GM23338 (cell line): Measurements from ENCODE around the gene DOCK1. TPM values are rescaled to one million over a fixed set of nuclear protein-coding genes. Genes with fewer than 3 reads are reported as not detected.

Experiments
- ATAC-seq: fragments of 200-7000 bp; cut with Tn5 transposase; 3 replicates; pipeline ENCODE4 v1.9.1; 2020
- DNase-seq: peaks from one replicate; pipeline ENCODE4 v3.0.0-alpha.2; 2015; ENCODE audit warnings: low spot score
- H2AFZ ChIP-seq: fragments of 200-600 bp; sonication (generic); 2 replicates; pipeline ENCODE4 v1.8.0; 2016; ENCODE audit warnings: antibody characterized with exemption, mild to moderate bottlenecking, moderate library complexity
- H3F3A ChIP-seq: fragments of 200-600 bp; sonication (generic); replicated peaks from 2 replicates; pipeline ENCODE4 v1.8.0; 2017; ENCODE audit warnings: antibody characterized with exemption, mixed run types, low read depth
- H3K27ac ChIP-seq: fragments of 200-600 bp; sonication (generic); 2 replicates; pipeline ENCODE4 v1.6.1; 2016; ENCODE audit warnings: low read depth
- H3K27me3 ChIP-seq: fragments of 200-600 bp; sonication (generic); 2 replicates; pipeline ENCODE4 v1.8.0; 2016; ENCODE audit warnings: mild to moderate bottlenecking, mixed run types, moderate library complexity; ENCODE audit not compliant: insufficient read depth
- H3K36me3 ChIP-seq: fragments of 200-600 bp; sonication (generic); 2 replicates; pipeline ENCODE4 v1.8.0; 2016; ENCODE audit warnings: mild to moderate bottlenecking; ENCODE audit not compliant: insufficient read depth
- H3K4me1 ChIP-seq: fragments of 200-600 bp; sonication (generic); 2 replicates; pipeline ENCODE4 v1.8.0; 2016; ENCODE audit warnings: mild to moderate bottlenecking, moderate library complexity; ENCODE audit not compliant: insufficient read depth
- H3K4me2 ChIP-seq: fragments of 200-600 bp; sonication (generic); 2 replicates; pipeline ENCODE4 v1.7.1; 2017; ENCODE audit warnings: mixed run types
- H3K4me3 ChIP-seq: fragments of 200-600 bp; sonication (generic); 2 replicates; pipeline ENCODE4 v1.6.1; 2016; ENCODE audit warnings: mixed run types
- H3K79me2 ChIP-seq: fragments of 200-600 bp; sonication (generic); replicated peaks from 2 replicates; pipeline ENCODE4 v1.8.0; 2017; ENCODE audit warnings: mild to moderate bottlenecking; ENCODE audit not compliant: insufficient read depth
- H3K9me2 ChIP-seq: fragments of 200-600 bp; sonication (generic); 2 replicates; pipeline ENCODE4 v1.8.0; 2017; ENCODE audit not compliant: insufficient read depth
- H4K20me1 ChIP-seq: fragments of 200-600 bp; sonication (generic); replicated peaks from 2 replicates; pipeline ENCODE4 v1.8.0; 2017; ENCODE audit warnings: mild to moderate bottlenecking; ENCODE audit not compliant: insufficient read depth
- H3K27ac Mint-ChIP-seq: 2 replicates; pipeline ENCODE4 v1.8.0; 2020; ENCODE audit warnings: inconsistent platforms, mild to moderate bottlenecking, moderate library complexity, mixed read lengths
- H3K27me3 Mint-ChIP-seq: 3 replicates; pipeline ENCODE4 v1.8.0; 2022; ENCODE audit warnings: low read depth, mild to moderate bottlenecking, moderate library complexity, mixed read lengths, inconsistent platforms; ENCODE audit not compliant: insufficient read depth, poor library complexity
- H3K36me3 Mint-ChIP-seq: 3 replicates; pipeline ENCODE4 v1.8.0; 2021; ENCODE audit warnings: low read depth, mild to moderate bottlenecking, inconsistent platforms, moderate library complexity, mixed read lengths
- H3K4me1 Mint-ChIP-seq: 3 replicates; pipeline ENCODE4 v1.8.0; 2020; ENCODE audit warnings: mild to moderate bottlenecking, inconsistent platforms, mixed read lengths
- H3K4me3 Mint-ChIP-seq: 3 replicates; pipeline ENCODE4 v1.8.0; 2021; ENCODE audit warnings: moderate library complexity, mild to moderate bottlenecking, inconsistent platforms, mixed read lengths
- H3K9me3 Mint-ChIP-seq: 3 replicates; pipeline ENCODE4 v1.8.0; 2020; ENCODE audit warnings: moderate library complexity, mild to moderate bottlenecking, inconsistent platforms, mixed read lengths
- CTCF ChIP-seq, 2 experiments: fragments of 200-600 bp in 1 of 2; sonication (generic) in 1 of 2; conservative IDR thresholded peaks; 2 replicates each; pipeline versions ENCODE4 v1.5.1 to v1.6.1; 2016 to 2017; ENCODE audit warnings: antibody characterized with exemption in 2 of 2, low read depth in 2 of 2, mild to moderate bottlenecking in 2 of 2, moderate library complexity in 1 of 2
- EZH2phosphoT487 ChIP-seq: fragments of 200-600 bp; sonication (generic); IDR thresholded peaks from one replicate; pipeline ENCODE4 v1.8.1; 2018; ENCODE audit warnings: antibody characterized with exemption; ENCODE audit not compliant: unreplicated experiment
- NANOG ChIP-seq: IDR thresholded peaks from 2 replicates; pipeline ENCODE4 v1.6.1; 2016; ENCODE audit warnings: antibody characterized with exemption, borderline replicate concordance
- POLR2AphosphoS5 ChIP-seq: IDR thresholded peaks from 2 replicates; pipeline ENCODE4 v1.6.1; 2016; ENCODE audit warnings: antibody characterized with exemption, low read depth
- REST ChIP-seq: IDR thresholded peaks from one replicate; pipeline ENCODE4 v1.6.1; 2018; ENCODE audit warnings: antibody characterized with exemption; ENCODE audit not compliant: unreplicated experiment
- STAT1 ChIP-seq: IDR thresholded peaks from one replicate; pipeline ENCODE4 v1.6.1; 2016; ENCODE audit warnings: antibody characterized with exemption; ENCODE audit not compliant: unreplicated experiment
- ZNF331 ChIP-seq: fragments of 250-450 bp; sonication (Bioruptor Pico); IDR thresholded peaks from 2 replicates; pipeline ENCODE4 v1.5.0; 2020; ENCODE audit warnings: low read depth, mild to moderate bottlenecking, moderate library complexity
- ZNF462 ChIP-seq: fragments of 250-450 bp; sonication (Bioruptor Pico); IDR thresholded peaks from 2 replicates; pipeline ENCODE4 v1.5.0; 2020; ENCODE audit warnings: mild to moderate bottlenecking, moderate library complexity
- polyA plus RNA-seq: library from polyadenylated mRNA; unstranded; fragments of >200 nt; fragmentation: Nextera tagmentation; extraction: Ambion mirVana; gene quantifications from 2 replicates; pipeline ENCODE4 v1.2.1, GENCODE V29; 2016
- total RNA-seq: library from RNA; depleted of rRNA; stranded (reverse); fragments of >200 nt; shearing (Covaris generic); gene quantifications from 2 replicates; pipeline ENCODE4 v1.2.3, GENCODE V29; 2014

DOCK1 gene
- total and polyA plus RNA-seq, 2 experiments from 2014 or later, result 13.2 to 55.3 TPM

- TF ChIP-seq ZNF462 (CRISPR knock-in tag), result no peak
- TF ChIP-seq POLR2AphosphoS5, result no peak
- TF ChIP-seq NANOG, result no peak
Observed at GRCh38 chr10:127052001-127052400, 146.8 kb downstream of the DOCK1 start (continued).

- DNase-seq (no peak), ATAC-seq (no peak)
- Histone ChIP-seq H3K9me2 (no peaks in the 10 kb centered on the region), H3K27me3 (no peaks in the 10 kb centered on the region), H3K36me3 (peaks cover 8% of the 10 kb centered on the region; the same call in 1 of the 2 replicates), H3K4me3 (no peak overlapping the region), H2AFZ (no peak overlapping the region), H3K79me2 (no peaks in the 10 kb centered on the region), H4K20me1 (no peaks in the 10 kb centered on the region), H3K4me1 (no peaks in the 10 kb centered on the region), H3F3A (no peaks in the 10 kb centered on the region), H3K27ac (no peak overlapping the region), H3K4me2 (no peak overlapping the region)
- Mint-ChIP-seq H3K36me3 (peaks cover 68% of the 10 kb centered on the region), H3K27ac (no peak overlapping the region), H3K4me3 (no peak overlapping the region), H3K27me3 (no peaks in the 10 kb centered on the region), H3K4me1 (no peaks in the 10 kb centered on the region; the same call in 1 of the 3 replicates), H3K9me3 (peaks cover 15% of the 10 kb centered on the region)
- TF ChIP-seq CTCF (conservative IDR thresholded peaks at IDR 0.05; ENCODE audit: low read depth in 2 of 2) (no peak), REST (no peak), EZH2phosphoT487 (no peak), STAT1 (no peak), ZNF331 (CRISPR knock-in tag) (no peak)
Observed at GRCh38 chr10:127055263-127055662, 150.0 kb downstream of the DOCK1 start.
